ENCODE data around the gene PKN1.

Gene PKN1

DNA sequence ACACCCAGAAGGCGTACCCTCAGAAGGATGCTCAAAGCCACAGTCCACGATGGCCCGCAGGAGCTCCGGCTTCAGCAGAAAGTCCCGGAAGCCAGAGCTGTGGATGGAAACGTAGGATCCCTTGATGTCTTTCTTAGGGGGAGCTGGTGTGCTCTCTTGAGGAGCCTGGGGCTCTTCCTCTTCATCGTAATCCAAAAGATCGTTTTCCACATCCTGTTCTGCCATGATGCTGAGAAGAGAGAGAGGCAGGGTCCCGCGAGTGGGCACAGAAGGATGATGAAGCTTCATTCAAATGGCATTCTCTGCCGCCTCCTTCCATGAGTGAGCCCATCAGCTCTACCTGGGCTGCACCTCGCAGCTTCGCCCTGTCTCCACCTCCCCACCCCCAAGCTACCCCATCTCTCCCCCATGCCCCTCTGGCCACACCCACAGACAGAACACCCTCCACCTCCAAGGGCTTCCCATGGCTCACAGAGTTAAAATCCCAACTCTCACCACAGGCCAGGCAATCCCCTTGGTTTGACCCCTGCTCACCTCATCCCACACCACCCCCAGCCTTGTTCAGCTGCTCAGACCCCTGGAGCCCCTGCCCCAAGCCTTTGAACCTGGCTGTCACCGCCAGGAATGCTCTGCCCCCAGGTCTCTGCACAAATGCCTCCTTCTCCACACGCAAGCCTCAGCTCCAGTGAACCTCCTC is 20.0 kb upstream of the PKN1 start:
- Mint-ChIP-seq H3K4me1 (peaks cover 47% of the 10 kb centered on the region), H3K27ac (peak overlapping the region; percentile 87), H3K36me3 (peaks cover 33% of the 10 kb centered on the region), H3K9me3 (no peaks in the 10 kb centered on the region), H3K4me3 (peak overlapping the region; percentile 26), H3K27me3 (no peaks in the 10 kb centered on the region)

DNA sequence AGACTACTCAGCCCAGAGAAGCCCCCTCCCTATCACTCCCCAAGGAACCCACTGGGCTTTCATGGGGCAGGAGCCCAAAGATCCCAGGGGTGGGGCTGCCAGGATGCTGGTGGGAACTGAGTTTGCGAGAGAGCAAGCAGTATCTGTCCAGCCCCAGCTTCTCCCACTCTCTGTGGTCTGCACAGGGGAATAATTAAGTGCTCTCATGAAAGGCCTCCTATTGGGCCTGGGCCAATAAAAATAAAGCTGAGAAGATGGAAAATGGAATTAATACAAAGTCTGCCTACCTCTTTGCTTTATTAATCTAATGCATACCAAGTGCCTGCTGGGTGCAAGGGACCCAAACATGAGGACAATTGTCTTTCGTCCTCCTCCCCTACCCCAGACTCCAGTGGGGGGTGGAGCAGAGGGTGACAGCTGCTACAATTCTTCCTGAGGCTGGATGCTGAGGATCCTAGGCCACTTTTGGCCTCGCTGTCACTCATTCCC is 19.4 kb upstream of the PKN1 start:
- no peaks in the 10 kb centered on the region for H3K9me3 Mint-ChIP-seq
- peak overlapping the region; percentile 33 for H3K4me3 Mint-ChIP-seq
- peaks cover 42% of the 10 kb centered on the region for H3K4me1 Mint-ChIP-seq
- peaks cover 30% of the 10 kb centered on the region for H3K36me3 Mint-ChIP-seq
- no peaks in the 10 kb centered on the region for H3K27me3 Mint-ChIP-seq
- H3K27ac Mint-ChIP-seq = peak overlapping the region; percentile 87

DNA sequence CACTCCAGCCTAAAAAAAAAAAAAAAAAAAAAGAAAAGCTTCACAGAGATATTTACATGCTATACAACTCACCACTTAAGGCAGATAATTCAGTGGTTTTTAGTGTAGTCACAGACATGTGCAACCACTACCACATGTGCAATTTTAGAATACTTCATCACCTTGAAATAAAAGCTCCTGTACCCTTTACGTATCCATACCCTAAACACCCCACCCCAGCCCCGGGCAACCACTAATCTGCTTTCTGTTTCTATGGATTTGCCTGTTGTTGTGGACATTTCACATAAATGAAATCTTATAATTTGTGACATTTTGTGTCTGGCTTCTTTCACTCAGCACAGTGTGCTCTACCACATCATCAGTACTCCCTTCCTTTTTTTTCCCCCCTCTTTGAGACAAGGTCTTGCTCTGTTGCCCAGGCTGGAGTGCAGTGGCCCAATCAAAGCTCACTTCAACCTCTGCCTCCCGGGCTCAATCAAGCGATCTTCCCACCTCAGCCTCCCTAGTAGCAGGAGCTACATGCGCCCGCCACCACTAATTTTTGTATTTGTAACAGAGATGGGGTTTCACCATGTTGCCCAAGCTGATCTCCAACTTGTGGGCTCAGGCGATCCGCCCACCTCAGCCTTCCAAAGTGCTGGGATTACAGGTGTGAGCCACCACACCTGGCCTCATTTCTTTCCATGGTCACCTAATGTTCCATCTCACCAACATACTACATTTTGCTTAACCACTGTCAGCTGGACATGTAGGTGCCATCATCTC is 18.0 kb upstream of the PKN1 start:
- H3K36me3 Mint-ChIP-seq = peaks cover 26% of the 10 kb centered on the region
- no peaks in the 10 kb centered on the region for H3K27me3 Mint-ChIP-seq
- peak overlapping the region; percentile 71 for H3K27ac Mint-ChIP-seq
- H3K4me1 Mint-ChIP-seq = peaks cover 46% of the 10 kb centered on the region
- H3K4me3 Mint-ChIP-seq = peak overlapping the region; percentile 99
- no peaks in the 10 kb centered on the region for H3K9me3 Mint-ChIP-seq

DNA sequence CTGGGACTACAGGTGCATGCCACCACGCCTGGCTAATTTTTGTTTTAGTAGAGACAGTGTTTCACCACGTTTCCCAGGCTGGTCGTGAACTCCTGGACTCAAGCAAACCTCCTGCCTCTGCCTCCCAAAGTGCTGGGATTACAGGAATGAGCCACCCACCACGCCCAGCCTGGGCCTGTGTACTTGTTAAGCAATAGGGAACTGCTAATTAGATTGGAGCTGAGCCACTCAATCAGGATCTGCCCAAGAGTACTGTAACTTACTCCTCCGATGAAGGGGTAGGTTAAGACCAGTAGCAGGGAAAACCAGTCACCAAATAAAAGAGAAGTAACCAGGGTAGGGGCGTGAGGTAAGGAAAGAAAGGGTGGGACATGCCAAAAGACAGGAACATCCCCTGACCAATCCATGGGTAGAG is 16.3 kb upstream of the PKN1 start:
- H3K4me1 Mint-ChIP-seq = peaks cover 48% of the 10 kb centered on the region
- H3K36me3 Mint-ChIP-seq = peaks cover 24% of the 10 kb centered on the region
- H3K4me3 Mint-ChIP-seq = peak overlapping the region; percentile 99
- H3K27ac Mint-ChIP-seq = peak overlapping the region; percentile 89
- H3K9me3 Mint-ChIP-seq = no peaks in the 10 kb centered on the region
- no peaks in the 10 kb centered on the region for H3K27me3 Mint-ChIP-seq

DNA sequence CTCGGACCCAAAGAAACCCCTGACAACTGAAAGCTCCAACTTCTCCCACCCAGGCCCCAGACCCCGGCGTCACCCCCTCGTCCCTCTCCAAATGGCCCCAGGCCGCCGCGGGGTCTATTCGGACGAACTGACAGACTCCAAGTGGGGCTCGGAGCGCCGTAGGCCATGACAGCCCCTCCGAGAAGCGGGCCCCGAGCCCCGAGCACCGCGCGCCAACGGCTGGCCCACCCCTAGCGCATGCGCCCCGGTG is 14.3 kb upstream of the PKN1 start:
- Mint-ChIP-seq H3K9me3 (no peaks in the 10 kb centered on the region), H3K27ac (peak overlapping the region; percentile 100), H3K36me3 (peaks cover 19% of the 10 kb centered on the region), H3K4me1 (peaks cover 36% of the 10 kb centered on the region), H3K4me3 (peak overlapping the region; percentile 99), H3K27me3 (no peaks in the 10 kb centered on the region)

DNA sequence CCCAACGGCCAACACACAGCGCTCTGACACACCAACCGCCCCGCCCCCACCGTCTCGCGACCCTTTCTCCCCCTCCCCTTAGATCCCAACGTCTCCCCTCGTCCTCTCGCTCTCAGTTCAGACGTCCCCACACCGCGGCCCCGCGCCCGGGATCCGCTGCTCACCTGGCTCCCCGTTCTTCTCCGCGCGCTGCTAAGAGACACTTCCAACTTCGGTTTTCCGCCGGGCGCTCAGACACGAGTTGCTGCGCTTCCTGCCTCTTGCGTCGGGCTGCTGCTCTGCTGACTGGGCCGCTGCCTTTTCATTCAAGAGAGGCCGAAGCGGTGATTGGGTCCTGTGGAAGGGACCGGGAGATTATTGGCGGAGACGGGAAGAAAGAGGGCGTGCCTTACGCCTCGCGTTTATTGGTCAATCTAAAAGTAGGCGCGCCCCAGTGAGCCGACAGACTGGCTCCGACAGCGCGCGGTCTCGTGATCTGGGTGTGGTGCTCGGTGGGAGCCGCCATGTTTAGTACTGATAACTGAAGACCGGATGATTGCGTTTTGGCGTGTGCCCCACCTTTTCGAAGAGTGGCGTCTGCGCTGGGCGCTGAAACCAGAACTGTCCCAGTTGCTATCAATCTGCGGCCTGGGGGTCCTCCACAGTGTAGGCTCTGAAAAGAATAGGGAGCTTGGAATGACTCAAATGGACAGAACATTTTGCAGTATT is 13.8 kb upstream of the PKN1 start, which contains the start of gene DDX39A:
DDX39A (minus strand) TSS at position 236 of the 708 bp plus-strand sequence. CDS start 6,121 bp downstream, outside the sequence.
- H3K27ac Mint-ChIP-seq = peak within 1 kb of the TSS; percentile 100
- H3K4me1 Mint-ChIP-seq = peaks cover 33% of the 10 kb centered on the region
- H3K36me3 Mint-ChIP-seq = peaks cover 19% of the 10 kb centered on the region
- H3K4me3 Mint-ChIP-seq = peak within 1 kb of the TSS; percentile 99
- H3K9me3 Mint-ChIP-seq = no peaks in the 10 kb centered on the region
- H3K27me3 Mint-ChIP-seq = no peaks in the 10 kb centered on the region

DNA sequence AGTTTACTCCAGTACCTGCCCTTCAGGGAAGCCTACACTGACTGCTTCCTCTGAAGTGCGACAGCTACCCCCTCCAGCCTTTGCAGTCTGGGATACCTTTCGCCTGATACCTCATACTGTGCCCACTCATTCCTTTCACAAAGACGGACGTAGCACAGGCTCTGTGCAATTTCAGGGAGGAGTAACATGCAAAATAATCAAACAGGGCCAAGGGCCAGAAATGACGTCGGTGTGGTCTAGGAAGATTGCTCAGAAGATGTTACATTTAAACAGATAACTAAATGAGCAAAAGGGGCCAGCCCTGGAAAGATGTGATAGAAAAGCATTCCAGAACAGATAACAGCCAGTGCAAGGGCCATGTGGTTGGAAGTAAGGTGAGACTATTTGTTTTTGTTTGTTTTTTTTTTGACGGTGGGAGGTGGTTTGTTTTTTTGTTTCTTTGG is 7.4 kb upstream of the PKN1 start:
- Mint-ChIP-seq H3K4me1 (peaks cover 4% of the 10 kb centered on the region), H3K9me3 (no peaks in the 10 kb centered on the region), H3K27me3 (no peaks in the 10 kb centered on the region), H3K27ac (no peak overlapping the region), H3K36me3 (no peaks in the 10 kb centered on the region), H3K4me3 (no peak overlapping the region)

DNA sequence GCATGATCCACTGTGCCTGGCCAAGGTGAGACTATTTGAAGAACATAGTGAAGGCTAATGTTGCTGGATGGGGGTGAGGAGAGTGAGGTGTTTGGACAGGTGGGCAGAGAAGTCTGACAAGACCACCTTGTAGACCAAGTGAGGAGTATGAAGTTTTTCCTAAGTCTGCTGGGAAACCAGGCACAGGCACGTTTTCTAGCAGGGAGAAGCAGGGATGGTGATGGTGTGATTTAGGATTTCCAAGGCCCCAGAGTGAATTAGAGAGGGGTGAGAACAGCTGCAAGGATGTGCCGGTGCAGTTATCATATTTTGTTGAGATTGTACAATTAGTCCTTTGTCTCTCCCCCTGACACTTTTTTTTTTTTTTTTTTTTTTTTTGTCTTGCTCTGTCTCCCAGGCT is 5.6 kb upstream of the PKN1 start:
- H3K4me1 Mint-ChIP-seq = peaks cover 15% of the 10 kb centered on the region
- H3K9me3 Mint-ChIP-seq = no peaks in the 10 kb centered on the region
- no peaks in the 10 kb centered on the region for H3K27me3 Mint-ChIP-seq
- no peak overlapping the region for H3K27ac Mint-ChIP-seq
- no peaks in the 10 kb centered on the region for H3K36me3 Mint-ChIP-seq
- no peak overlapping the region for H3K4me3 Mint-ChIP-seq

DNA sequence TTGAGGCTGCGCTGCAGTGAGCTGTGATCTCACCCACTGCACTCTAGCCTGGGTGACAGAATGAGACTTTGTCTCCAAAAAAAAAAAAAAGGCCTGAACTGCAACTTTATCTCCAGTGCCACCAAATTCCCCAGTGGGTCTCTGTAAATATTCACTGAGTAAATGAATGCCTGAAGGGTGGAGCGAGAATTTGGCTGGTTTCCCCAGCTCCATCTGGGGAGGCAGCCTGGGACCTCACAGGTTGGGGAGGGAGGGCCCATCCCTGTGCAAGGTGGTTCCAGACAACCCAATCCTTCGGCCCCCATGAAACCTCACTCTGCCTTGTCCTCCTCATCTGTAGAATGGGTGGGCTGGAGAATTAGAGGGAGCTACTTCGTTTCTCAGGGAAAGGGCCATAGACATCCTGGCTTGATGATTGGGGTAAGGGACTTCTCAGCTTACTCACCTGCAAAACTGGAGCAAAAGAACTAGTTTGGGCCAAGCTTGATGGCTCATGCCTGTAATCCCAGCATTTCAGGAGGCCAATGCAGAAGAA is 4.2 kb upstream of the PKN1 start:
- Mint-ChIP-seq H3K9me3 (no peaks in the 10 kb centered on the region), H3K27me3 (no peaks in the 10 kb centered on the region), H3K4me1 (peaks cover 18% of the 10 kb centered on the region), H3K27ac (no peak overlapping the region), H3K4me3 (no peak overlapping the region), H3K36me3 (no peaks in the 10 kb centered on the region)

DNA sequence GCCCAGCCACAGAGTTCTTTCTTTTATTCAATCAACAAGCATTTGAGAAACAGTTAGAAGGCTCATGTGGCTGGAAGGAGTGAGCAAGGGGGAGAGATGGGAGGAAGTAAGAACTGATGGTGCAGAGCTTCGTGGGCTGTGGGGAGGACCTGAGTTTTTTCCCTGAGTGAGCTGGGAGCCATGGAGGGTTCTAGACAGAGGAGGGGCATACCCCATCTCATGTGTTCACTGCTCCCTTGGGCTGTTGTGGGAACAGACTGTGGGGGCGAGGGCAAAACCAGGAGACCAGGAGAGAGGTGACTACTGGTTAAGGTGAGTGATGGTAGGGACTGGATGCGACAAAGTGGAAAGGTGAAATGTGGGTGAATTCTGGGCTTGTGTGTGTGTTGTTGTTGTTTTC is 2.4 kb upstream of the PKN1 start:
- H3K4me3 Mint-ChIP-seq = peak overlapping the region; percentile 6
- no peaks in the 10 kb centered on the region for H3K27me3 Mint-ChIP-seq
- H3K4me1 Mint-ChIP-seq = peaks cover 32% of the 10 kb centered on the region

DNA sequence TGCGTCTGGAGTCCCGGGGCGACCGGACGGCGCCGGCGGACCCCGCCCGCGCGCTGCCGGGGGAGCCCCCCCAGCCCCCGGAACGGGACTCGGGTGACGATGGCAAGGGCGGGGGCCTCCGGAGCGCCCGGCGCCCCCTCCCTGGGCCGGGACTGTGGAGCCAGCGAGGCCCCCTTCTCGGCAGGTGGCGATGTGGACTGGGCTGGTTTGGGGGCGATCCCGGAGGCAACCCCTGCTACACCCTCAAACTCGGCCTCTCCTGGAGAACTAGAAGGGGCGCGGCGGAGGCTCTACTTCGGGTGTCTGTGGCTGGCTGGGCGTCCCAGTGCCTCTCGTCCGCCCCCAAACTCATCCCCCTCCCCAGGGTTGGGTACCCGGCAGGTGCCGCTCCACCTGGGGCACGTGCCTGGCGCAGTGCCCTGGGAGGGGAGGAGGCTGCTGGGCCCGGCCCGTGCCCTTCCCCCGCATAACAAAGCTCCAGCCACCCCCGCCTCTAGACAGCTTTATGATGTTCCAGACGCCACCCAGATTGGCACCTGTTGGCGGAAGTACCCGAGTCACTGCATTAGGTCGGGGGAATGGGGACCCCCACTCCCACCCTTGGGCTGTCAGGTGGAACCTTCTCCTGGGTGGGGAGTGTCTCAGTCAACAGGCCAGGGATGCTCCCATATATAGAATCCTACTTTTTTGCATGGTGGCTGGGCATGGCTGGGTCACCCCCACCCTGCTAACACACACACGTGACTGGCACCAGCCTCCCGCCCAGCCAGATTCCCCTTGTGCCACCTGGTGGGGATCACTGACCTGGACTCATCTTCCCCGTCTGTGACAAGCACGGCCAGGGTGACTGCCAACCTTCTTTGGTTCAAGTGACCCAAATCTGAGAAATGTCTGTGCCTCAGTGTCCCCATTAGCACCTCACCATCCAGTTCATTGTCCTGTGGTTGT is 722 bp downstream of the PKN1 start:
- H3K36me3 Mint-ChIP-seq = no peaks in the 10 kb centered on the region
- H3K27ac Mint-ChIP-seq = peak overlapping the region; percentile 93
- no peaks in the 10 kb centered on the region for H3K9me3 Mint-ChIP-seq
- no peaks in the 10 kb centered on the region for H3K27me3 Mint-ChIP-seq
- H3K4me3 Mint-ChIP-seq = peak overlapping the region; percentile 83
- peaks cover 42% of the 10 kb centered on the region for H3K4me1 Mint-ChIP-seq

More for the DNA sequence above, 2.4 kb upstream of the PKN1 start:
- H3K9me3 Mint-ChIP-seq = no peaks in the 10 kb centered on the region
- no peaks in the 10 kb centered on the region for H3K36me3 Mint-ChIP-seq
- peak overlapping the region; percentile 80 for H3K27ac Mint-ChIP-seq

DNA sequence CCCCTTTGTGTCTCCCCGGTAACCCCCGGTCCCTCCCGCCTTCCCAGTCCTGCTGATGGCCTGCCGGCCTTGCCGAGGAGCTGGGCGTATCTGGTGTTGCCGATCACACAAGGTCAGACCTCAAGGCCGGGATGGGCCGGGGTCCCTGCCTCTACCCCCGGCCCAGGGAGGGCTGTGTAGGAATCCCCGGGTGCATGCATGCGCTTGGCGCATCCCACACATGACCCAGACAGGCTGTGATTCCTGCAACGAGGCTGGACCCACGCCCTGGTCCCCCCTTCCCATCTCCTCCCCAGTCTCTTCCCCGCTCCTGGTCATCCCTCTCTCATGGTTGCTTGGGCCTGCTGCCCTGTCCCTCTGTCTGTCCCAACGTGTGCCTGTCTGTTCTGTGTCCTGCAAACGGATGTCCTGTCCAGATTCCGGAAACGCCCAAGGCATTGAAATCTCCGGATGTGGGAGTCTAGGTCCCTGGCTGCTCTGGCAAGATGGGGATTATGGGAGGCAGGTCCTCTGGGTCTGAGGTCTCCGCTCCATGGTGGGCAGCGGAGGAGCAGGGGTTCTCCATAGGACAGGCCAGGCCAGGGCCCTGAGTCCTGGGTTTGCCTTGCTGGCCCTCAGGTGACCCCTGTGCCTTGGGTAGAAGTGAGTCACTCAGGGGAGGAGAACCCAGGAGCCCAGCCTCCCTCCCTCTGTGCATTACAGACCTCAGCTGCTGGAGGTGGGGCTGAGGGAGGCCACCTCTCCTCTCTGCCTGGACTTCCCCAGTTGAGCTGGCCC is 1.6 kb downstream of the PKN1 start:
- no peaks in the 10 kb centered on the region for H3K36me3 Mint-ChIP-seq
- H3K27ac Mint-ChIP-seq = peak overlapping the region; percentile 93
- H3K9me3 Mint-ChIP-seq = no peaks in the 10 kb centered on the region
- peaks cover 50% of the 10 kb centered on the region for H3K4me1 Mint-ChIP-seq
- peak overlapping the region; percentile 83 for H3K4me3 Mint-ChIP-seq
- no peaks in the 10 kb centered on the region for H3K27me3 Mint-ChIP-seq

DNA sequence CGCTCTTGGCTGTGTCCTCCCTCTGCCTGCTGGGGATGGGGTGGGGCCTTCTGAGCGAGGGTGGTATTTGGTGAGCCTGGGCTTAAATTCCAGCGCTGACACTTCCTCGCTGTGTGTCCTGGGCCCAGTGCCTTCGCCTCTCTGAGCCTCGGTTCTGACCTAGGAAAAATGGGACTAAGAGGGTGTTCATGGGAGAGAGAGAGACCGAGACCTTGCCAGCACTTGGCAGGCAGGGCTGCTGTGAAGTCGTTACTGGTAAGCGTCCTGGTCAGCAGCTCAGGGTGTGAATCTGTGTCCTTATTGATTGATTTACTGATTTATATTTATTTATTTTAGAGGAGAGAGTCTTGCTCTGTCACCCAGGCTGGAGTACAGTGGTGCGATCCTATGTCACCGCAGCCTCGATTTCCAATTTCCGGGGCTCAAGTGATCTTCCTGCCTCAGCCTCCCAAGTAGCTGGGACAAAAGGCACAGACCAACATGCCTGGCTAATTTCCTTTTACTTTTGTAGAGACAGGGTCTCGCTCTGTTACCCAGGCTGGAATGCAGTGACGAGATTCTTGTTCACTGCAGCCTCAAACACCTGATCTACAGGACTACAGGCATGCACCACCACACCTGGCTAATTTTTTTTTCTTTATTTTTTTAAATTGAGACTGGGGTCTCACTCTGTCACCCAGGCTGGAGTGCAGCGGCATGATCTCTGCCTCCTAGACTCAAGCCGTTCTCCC is 2.4 kb downstream of the PKN1 start:
- no peaks in the 10 kb centered on the region for H3K27me3 Mint-ChIP-seq

More for the DNA sequence above, 2.4 kb downstream of the PKN1 start:
- H3K27ac Mint-ChIP-seq = peak overlapping the region; percentile 93
- H3K4me1 Mint-ChIP-seq = peaks cover 56% of the 10 kb centered on the region
- no peaks in the 10 kb centered on the region for H3K9me3 Mint-ChIP-seq
- H3K36me3 Mint-ChIP-seq = peaks cover 3% of the 10 kb centered on the region
- H3K4me3 Mint-ChIP-seq = peak overlapping the region; percentile 42

All from activated naive CD4-positive, alpha-beta T cell treated with anti-CD3 and anti-CD28 coated beads, Interleukin-2, amount 50 U/mL, for 24 hours (primary cell).